GM18502 (cell line): ENCODE data around the gene NYNRIN.

ENCODE experiments used
- ATAC-seq: cut with Tn5 transposase; IDR thresholded peaks from one replicate; pipeline ENCODE4 v1.9.1; 2021; ENCODE audit warnings: mild to moderate bottlenecking; ENCODE audit not compliant: unreplicated experiment, poor library complexity

NYNRIN gene

GRCh38 chr14:24389226-24389848 is 9.5 kb upstream of the NYNRIN start:
- ATAC-seq = no peak

- no peak for ATAC-seq
Measured at GRCh38 chr14:24390701-24391468, 7.9 kb upstream of the NYNRIN start.

- ATAC-seq = no peak
Measured at GRCh38 chr14:24392325-24393091, 6.3 kb upstream of the NYNRIN start.

DNA sequence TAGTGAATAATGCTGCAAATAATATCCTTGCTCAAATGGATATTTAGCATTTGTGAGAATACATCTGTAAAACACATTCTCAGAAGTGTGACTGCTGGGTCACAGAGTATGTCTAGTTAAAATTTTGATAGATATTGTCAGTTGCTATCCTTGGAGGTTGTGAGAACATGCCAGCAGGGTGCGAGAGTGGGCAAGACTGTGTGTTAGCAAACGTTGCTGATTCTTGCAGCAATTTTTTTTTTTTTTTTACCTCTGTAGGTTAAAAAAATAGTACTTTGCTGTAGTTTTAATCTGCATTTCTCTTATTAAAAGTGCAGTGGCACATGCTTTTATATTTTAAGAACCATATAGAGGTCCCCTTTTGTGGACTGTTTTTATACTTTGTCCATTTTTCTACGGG is 4.5 kb upstream of the NYNRIN start:
- ATAC-seq = no peak

GRCh38 chr14:24395609-24396582 is 2.9 kb upstream of the NYNRIN start:
- ATAC-seq = no peak

- ATAC-seq = no peak
Measured at GRCh38 chr14:24397639-24398292, 1.0 kb upstream of the NYNRIN start.

GRCh38 chr14:24398293-24398652 is 530 bp upstream of the NYNRIN start:
- no peak for ATAC-seq

- ATAC-seq = no peak
Measured at GRCh38 chr14:24399447-24399822, 632 bp downstream of the NYNRIN start.

GRCh38 chr14:24399999-24400718 is 1.4 kb downstream of the NYNRIN start:
- ATAC-seq = no peak

DNA sequence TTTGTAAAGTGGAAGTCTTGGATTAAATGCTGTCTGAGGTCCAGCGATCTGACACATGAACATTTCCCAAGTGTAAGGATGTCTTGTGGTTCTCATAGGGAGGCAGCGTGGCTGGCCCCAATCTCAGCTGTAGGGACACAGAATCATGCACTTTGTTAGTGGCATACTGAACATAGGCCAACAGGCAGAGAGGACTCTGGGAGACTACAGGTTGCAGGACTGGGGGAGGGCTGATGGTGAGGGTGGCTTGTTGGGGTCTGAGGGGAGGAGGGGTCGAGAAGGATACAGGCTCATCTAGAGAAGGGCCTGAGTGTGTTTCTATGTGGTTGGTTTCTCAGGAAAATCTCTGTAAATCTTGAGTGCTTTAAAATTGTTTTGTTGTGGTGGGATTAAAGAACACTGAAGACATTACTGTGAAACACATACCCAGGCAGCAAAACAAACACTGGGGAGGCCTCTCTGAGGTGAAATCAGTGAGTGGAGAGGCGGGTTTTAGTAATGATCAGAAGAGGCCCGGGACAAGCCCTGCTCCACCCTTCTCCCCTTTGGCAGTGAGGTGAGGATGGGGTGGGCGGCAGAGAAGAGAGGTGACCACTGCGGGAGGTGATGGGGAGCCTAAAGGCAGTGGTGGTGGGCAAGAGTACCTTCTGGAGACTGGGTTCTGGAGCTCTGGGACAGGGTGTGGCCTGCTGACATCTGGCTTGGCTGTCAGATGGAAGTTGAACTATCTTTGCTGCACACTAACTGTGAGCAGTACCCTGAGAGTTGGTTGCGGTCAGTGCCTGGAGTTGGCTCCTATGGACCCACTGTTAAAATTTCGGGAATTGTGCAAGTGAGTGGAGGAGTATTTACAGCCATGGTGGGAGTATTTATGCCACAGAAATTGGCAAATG is 3.3 kb downstream of the NYNRIN start:
- ATAC-seq = no peak

DNA sequence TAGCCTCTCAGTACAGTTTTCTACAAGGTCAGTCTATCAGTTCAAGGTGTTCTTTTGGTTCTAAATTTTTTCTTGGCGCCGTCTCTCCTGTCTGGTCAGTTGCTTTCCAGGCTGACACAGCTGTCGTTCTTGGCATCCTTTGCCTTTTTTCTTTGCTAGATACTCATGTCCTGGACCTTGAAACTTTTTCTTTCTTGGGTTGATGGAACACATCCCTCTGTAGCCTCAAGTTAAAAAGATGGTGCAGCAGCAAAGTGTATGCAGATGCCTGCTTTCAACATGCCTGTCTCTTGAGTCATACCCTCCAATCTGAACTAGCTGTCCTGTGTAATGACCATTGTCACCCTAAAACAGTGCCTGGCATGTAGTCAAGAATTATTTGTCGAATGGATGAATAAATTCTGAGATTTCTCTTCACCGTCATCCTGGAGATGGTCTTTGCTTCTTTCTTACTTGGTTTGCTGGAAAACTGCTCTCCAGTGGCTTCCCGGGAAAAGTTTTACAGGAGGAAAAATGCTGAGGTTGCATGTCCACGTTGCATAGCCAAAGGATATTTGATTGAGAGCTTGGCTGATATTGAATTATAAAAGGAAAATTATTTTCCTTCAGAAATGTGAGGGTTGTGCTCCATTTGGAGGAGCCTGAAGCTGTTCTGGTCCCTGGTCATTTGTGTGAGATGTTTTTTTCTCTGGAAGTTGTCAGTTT is 4.6 kb downstream of the NYNRIN start:
- ATAC-seq = no peak

DNA sequence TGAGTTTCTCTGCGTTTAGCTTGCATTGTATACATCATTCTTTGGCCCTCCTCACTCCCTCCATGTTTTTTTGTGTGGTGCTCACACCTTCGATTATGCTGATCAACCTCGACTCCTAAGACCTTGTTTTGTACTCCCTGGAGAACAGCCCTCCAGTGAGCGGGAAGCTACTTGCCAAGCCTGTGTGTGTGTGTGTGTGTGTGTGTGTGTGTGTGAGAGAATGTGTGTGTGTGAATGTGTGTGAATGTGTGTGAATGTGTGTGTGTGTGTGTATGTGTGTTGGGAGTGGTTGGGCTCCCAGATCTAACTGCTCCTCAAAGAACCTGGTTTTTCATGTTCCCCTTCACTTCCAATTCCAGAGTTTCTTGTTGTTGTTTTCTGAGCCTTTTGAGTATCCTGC is 6.0 kb downstream of the NYNRIN start:
- ATAC-seq = no peak

GRCh38 chr14:24406416-24406815 is 7.6 kb downstream of the NYNRIN start:
- ATAC-seq = no peak

DNA sequence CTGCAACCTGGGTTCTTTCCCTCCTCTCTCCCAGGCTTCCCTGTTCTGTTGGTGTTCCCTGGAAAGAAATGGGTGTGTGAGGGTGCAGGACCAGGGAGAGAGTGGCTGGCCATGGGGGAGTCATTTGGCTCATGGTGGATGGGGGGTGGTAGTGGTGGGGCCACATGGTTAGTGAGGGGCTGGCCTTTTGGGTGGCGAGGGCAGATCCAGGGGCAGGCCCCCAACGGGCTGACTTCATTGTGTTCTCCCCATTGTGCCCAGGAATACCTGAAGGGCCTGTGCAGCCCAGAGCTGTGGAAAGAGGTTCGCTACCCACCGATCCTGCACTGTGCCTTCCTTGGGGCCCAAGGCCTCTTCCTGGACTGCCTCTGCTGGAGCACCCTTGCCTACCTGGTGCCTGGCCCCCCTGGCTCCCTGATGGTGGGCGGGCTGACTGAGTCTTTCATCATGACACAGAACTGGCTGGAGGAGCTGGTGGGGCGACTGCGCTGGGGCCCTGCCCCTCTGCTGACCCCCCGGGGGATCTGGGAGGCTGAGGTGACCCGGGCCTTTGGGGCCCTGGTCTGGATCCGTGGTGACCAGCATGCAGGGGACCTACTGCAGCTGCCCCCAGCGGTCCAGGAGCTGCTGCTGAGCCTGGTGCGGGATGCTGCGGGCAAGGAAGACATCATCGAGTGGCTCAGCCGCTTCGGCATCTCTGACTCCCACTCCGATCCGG is 9.0 kb downstream of the NYNRIN start:
- ATAC-seq = no peak

DNA sequence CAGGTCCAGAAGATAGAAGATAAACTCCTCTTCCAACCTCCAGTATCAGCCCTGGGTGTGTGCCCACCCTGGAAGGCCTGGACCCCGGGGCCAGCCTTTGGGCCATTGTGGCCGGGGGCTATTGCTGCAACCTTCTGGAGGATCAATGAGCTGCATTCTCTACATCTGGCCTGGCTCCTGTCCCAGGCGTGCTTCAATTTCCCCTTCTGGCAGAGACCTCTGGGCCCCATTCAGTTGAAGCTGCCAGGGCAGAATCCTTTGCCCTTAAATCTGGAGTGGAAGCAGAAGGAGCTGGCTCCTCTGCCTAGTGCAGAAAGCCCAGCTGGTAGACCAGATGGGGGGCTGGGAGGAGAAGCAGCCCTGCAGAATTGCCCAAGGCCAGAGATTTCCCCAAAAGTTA is 10.0 kb downstream of the NYNRIN start:
- no peak for ATAC-seq

DNA sequence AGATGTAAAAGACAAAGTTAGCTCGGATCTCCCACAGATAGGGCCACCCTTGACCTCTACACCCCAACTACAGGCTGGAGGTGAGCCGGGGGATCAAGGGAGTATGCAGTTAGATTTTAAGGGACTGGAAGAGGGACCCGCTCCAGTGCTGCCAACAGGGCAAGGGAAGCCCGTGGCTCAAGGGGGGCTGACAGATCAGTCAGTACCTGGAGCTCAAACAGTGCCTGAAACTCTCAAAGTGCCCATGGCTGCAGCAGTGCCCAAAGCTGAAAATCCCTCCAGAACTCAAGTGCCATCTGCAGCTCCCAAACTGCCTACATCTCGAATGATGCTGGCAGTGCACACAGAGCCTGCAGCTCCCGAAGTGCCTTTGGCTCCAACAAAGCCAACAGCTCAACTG is 10.4 kb downstream of the NYNRIN start:
- ATAC-seq = no peak

GRCh38 chr14:24409956-24410355 is 11.2 kb downstream of the NYNRIN start:
- ATAC-seq = no peak
